Smooth muscle cell of the coronary artery (primary cell): ENCODE measurements around the gene CASP2. TPM values are rescaled to one million over a fixed set of nuclear protein-coding genes. Genes with fewer than 3 reads are reported as not detected.

ENCODE experiments used
- total RNA-seq: library from RNA; depleted of rRNA; stranded (reverse); fragments of >200 nt; gene quantifications from 2 replicates; pipeline ENCODE4 v1.2.3, GENCODE V29; 2014; ENCODE audit warnings: low replicate concordance

The CASP2 gene
- 6.7 and 9.7 TPM in 2 replicates for total RNA-seq

GRCh38 chr7:143287935-143288826 lies at the start of gene CASP2:
CASP2 (plus strand) TSS chr7:143288351; CDS start chr7:143288456, 105 bp downstream.

GRCh38 chr7:143263266-143264195 lies 24.6 kb upstream of the CASP2 start, which contains the start of gene GSTK1:
GSTK1 (plus strand) TSS chr7:143263441; CDS start chr7:143263514, 73 bp downstream.

GRCh38 chr7:143284591-143285469 lies 3.3 kb upstream of the CASP2 start, which contains the start of gene TMEM139:
TMEM139 (plus strand) TSS chr7:143284958; CDS start chr7:143285958, 1,000 bp downstream.

GRCh38 chr7:143315776-143316175 lies 27.6 kb downstream of the CASP2 start, which contains the start of gene CLCN1:
CLCN1 (plus strand) TSS chr7:143316111; CDS start chr7:143316213, 102 bp downstream.

Other genes with a start within 250 kb of the CASP2 start
- not detected in 2 replicates for gene OR6V1, start 236.0 kb upstream of the CASP2 start, total RNA-seq
- gene PIP, start 156.3 kb upstream of the CASP2 start, total RNA-seq = not detected in 2 replicates
- gene TAS2R39, start 104.9 kb upstream of the CASP2 start, total RNA-seq = 0.35 TPM in 1 of 2 replicates, not detected in the other
- not detected in 2 replicates for gene TAS2R40, start 66.3 kb upstream of the CASP2 start, total RNA-seq
- gene GSTK1, start 24.9 kb upstream of the CASP2 start, total RNA-seq = 39.1 and 72.5 TPM in 2 replicates
- gene TMEM139, start 3.4 kb upstream of the CASP2 start, total RNA-seq = not detected in 2 replicates
- gene CLCN1, start 27.8 kb downstream of the CASP2 start, total RNA-seq = not detected in 2 replicates
- 0.98 and 2.7 TPM in 2 replicates for gene FAM131B, start 74.4 kb downstream of the CASP2 start, total RNA-seq
- 6.3 and 25.7 TPM in 2 replicates for gene ZYX, start 93.0 kb downstream of the CASP2 start, total RNA-seq
- not detected in 2 replicates for gene EPHA1, start 120.5 kb downstream of the CASP2 start, total RNA-seq
- gene TAS2R60, start 155.1 kb downstream of the CASP2 start, total RNA-seq = not detected in 2 replicates
- not detected in 2 replicates for gene TAS2R41, start 189.5 kb downstream of the CASP2 start, total RNA-seq